DMS53 treated with DMSO at 0.1 percent for 48 hours (cell line): ENCODE measurements around the gene CHORDC1.
A peak's percentile ranks its signal among the peaks of the same experiment; 100 is the strongest.

Experiments
- DNase-seq: peaks from one replicate; lab custom pipeline; 2025; ENCODE audit not compliant: unreplicated experiment; lab: John Stamatoyannopoulos, UW

CHORDC1 gene

GRCh38 chr11:90222459-90223247 is at the start of gene CHORDC1:
Gene CHORDC1, minus strand, starts transcription at chr11:90223049. Its CDS starts 95 bp downstream, at chr11:90222954.
- DNase-seq: peak; percentile 84

- no peak for DNase-seq
These were observed 34.3 kb upstream of the CHORDC1 start for GRCh38 chr11:90257158-90257525.

GRCh38 chr11:90256404-90257157 is 33.7 kb upstream of the CHORDC1 start:
- DNase-seq: no peak

GRCh38 chr11:90254065-90254464 is 31.2 kb upstream of the CHORDC1 start:
- DNase-seq: no peak

GRCh38 chr11:90252053-90252452 is 29.2 kb upstream of the CHORDC1 start:
- no peak for DNase-seq

GRCh38 chr11:90251599-90251998 is 28.8 kb upstream of the CHORDC1 start:
- DNase-seq: peak; percentile 75

- no peak for DNase-seq
These were observed 28.1 kb upstream of the CHORDC1 start for GRCh38 chr11:90250970-90251369.

- no peak for DNase-seq
These were observed 23.6 kb upstream of the CHORDC1 start for GRCh38 chr11:90246468-90246867.

GRCh38 chr11:90243534-90243933 is 20.7 kb upstream of the CHORDC1 start:
- peak; percentile 52 for DNase-seq

GRCh38 chr11:90242894-90243416 is 20.1 kb upstream of the CHORDC1 start:
- no peak for DNase-seq

- no peak for DNase-seq
These were observed 18.6 kb upstream of the CHORDC1 start for GRCh38 chr11:90241414-90241813.

GRCh38 chr11:90239967-90240636 is 17.3 kb upstream of the CHORDC1 start:
- DNase-seq: peak; percentile 37

GRCh38 chr11:90237004-90237403 is 14.2 kb upstream of the CHORDC1 start:
- DNase-seq: no peak

GRCh38 chr11:90235526-90235925 is 12.7 kb upstream of the CHORDC1 start:
- DNase-seq: no peak

- no peak for DNase-seq
These were observed 12.1 kb upstream of the CHORDC1 start for GRCh38 chr11:90234977-90235376.

- no peak for DNase-seq
These were observed 6.9 kb upstream of the CHORDC1 start for GRCh38 chr11:90229791-90230190.

GRCh38 chr11:90228056-90228455 is 5.2 kb upstream of the CHORDC1 start:
- no peak for DNase-seq

- no peak for DNase-seq
These were observed 368 bp upstream of the CHORDC1 start for GRCh38 chr11:90223248-90223585.

GRCh38 chr11:90221803-90222458 is 918 bp downstream of the CHORDC1 start:
- DNase-seq: no peak

- no peak for DNase-seq
These were observed 2.5 kb downstream of the CHORDC1 start for GRCh38 chr11:90220391-90220790.

GRCh38 chr11:90219438-90219837 is 3.4 kb downstream of the CHORDC1 start:
- no peak for DNase-seq
